GM12878 (cell line): ENCODE data around the gene LRRC27. TPM values are rescaled to one million over a fixed set of nuclear protein-coding genes. Genes with fewer than 3 reads are reported as not detected.

Experiments
- ATAC-seq: fragments of 200-7000 bp; cut with Tn5 transposase; 3 replicates; pipeline ENCODE4 v1.9.1; 2020; ENCODE audit warnings: mild to moderate bottlenecking, moderate library complexity
- BruUV-seq: library from RNA; stranded (reverse); fragments of 400-500 nt; replicated peaks from 2 replicates; lab custom pipeline; 2021; lab: Mats Ljungman, UMichigan
- CTCF ChIA-PET: fragments of 300-600 bp; sonication (Branson Sonifier 250); formaldehyde crosslinking; extraction: SDS; loops from one replicate; lab custom pipeline; 2021; ENCODE audit warnings: inconsistent platforms; lab: Yijun Ruan, JAX
- POLR2A ChIA-PET: fragments of 350-600 bp; formaldehyde crosslinking; extraction: SDS; loops from one replicate; lab custom pipeline; 2021; ENCODE audit warnings: inconsistent platforms; lab: Charles Lee
- RAD21 ChIA-PET: fragments of 300-600 bp; sonication (Branson Sonifier 250); formaldehyde crosslinking; loops from one replicate; lab custom pipeline; 2023; ENCODE audit warnings: antibody characterized with exemption; ENCODE audit not compliant: unreplicated experiment; lab: Charles Lee
- SMC1A ChIA-PET: fragments of 300-600 bp; sonication (Branson Sonifier 250); formaldehyde crosslinking; loops from one replicate; lab custom pipeline; 2023; ENCODE audit not compliant: unreplicated experiment, uncharacterized antibody; lab: Charles Lee
- DNase-seq: peaks from one replicate; pipeline ENCODE4 v3.0.0-alpha.2; 2011; ENCODE audit warnings: low read depth, low spot score
- FAIRE-seq: peaks from 3 replicates; lab custom pipeline; 2011; peaks lifted over from hg19 to GRCh38; lab: Jason Lieb, UNC
- H2AFZ ChIP-seq: 2 replicates; pipeline ENCODE4 v1.6.0; 2011; ENCODE audit warnings: low read depth, low read length, control low read depth; ENCODE audit not compliant: control insufficient read depth
- H3K27ac ChIP-seq: 2 replicates; pipeline ENCODE4 v1.5.1; 2011; ENCODE audit warnings: control low read depth; ENCODE audit not compliant: control insufficient read depth, insufficient read depth
- H3K27me3 ChIP-seq, 2 experiments: replicated peaks in 1 of 2; 2 replicates each; pipeline versions ENCODE4 v1.6.0 to v1.6.1; 2011; ENCODE audit warnings: low read length in 1 of 2; ENCODE audit not compliant: control insufficient read depth in 2 of 2, insufficient read depth in 2 of 2
- H3K36me3 ChIP-seq, 2 experiments: 2 replicates each; pipeline ENCODE4 v1.5.1; 2011; ENCODE audit warnings: low read length in 1 of 2; ENCODE audit not compliant: control insufficient read depth in 2 of 2, insufficient read depth in 2 of 2
- H3K4me1 ChIP-seq: 2 replicates; pipeline ENCODE4 v1.6.1; 2011; ENCODE audit warnings: mild to moderate bottlenecking, low read length, moderate library complexity, mixed read lengths; ENCODE audit not compliant: control insufficient read depth, insufficient read depth
- H3K4me2 ChIP-seq: 2 replicates; pipeline ENCODE4 v1.6.0; 2011; ENCODE audit warnings: control low read depth; ENCODE audit not compliant: control insufficient read depth, insufficient read depth
- H3K4me3 ChIP-seq: fragments of 200-600 bp; sonication (generic); 2 replicates; pipeline ENCODE4 v1.5.1; 2016
- H3K79me2 ChIP-seq: 2 replicates; pipeline ENCODE4 v1.6.0; 2011; ENCODE audit warnings: low read length; ENCODE audit not compliant: control insufficient read depth, insufficient read depth
- H3K9ac ChIP-seq: 2 replicates; pipeline ENCODE4 v1.8.0; 2011; ENCODE audit warnings: low read length, control low read depth, mixed read lengths; ENCODE audit not compliant: control insufficient read depth, insufficient read depth
- H3K9me3 ChIP-seq: replicated peaks from 3 replicates; pipeline ENCODE4 v1.5.1; 2011; ENCODE audit warnings: mild to moderate bottlenecking, low read length; ENCODE audit not compliant: control insufficient read depth, insufficient read depth
- H4K20me1 ChIP-seq: 2 replicates; pipeline ENCODE4 v1.6.0; 2011; ENCODE audit not compliant: control insufficient read depth, insufficient read depth
- CBX3 ChIP-seq: fragments of 200-600 bp; sonication (generic); IDR thresholded peaks from 2 replicates; pipeline ENCODE4 v1.6.1; 2016; ENCODE audit warnings: low read depth, borderline replicate concordance
- CBX5 ChIP-seq: sonication (generic); IDR thresholded peaks from 2 replicates; pipeline ENCODE4 v1.6.1; 2016; ENCODE audit warnings: low read depth, moderate library complexity, mild to moderate bottlenecking, inconsistent platforms
- CHD4 ChIP-seq: fragments of 200-600 bp; sonication (generic); IDR thresholded peaks from 2 replicates; pipeline ENCODE4 v1.6.1; 2016; ENCODE audit warnings: mild to moderate bottlenecking
- CUX1 ChIP-seq: IDR thresholded peaks from 2 replicates; pipeline ENCODE4 v1.6.1; 2012; ENCODE audit warnings: improper control_type of control experiment, low read depth, low read length; ENCODE audit not compliant: insufficient replicate concordance
- EZH2 ChIP-seq: IDR thresholded peaks from 2 replicates; pipeline ENCODE4 v1.6.1; 2012; ENCODE audit warnings: low read depth, mild to moderate bottlenecking, control low read depth, inconsistent platforms, low read length, borderline replicate concordance; ENCODE audit not compliant: control insufficient read depth
- GATAD2B ChIP-seq: fragments of 450-650 bp; conservative IDR thresholded peaks from 2 replicates; pipeline ENCODE4 v1.6.1; 2017; ENCODE audit warnings: low read depth, mild to moderate bottlenecking, moderate library complexity
- HDAC2 ChIP-seq: fragments of 200-600 bp; sonication (generic); IDR thresholded peaks from 2 replicates; pipeline ENCODE4 v1.6.1; 2017
- KDM1A ChIP-seq: fragments of 200-600 bp; sonication (generic); IDR thresholded peaks from 2 replicates; pipeline ENCODE4 v1.6.1; 2016; ENCODE audit warnings: borderline replicate concordance
- MEF2B ChIP-seq: fragments of 450-650 bp; IDR thresholded peaks from 2 replicates; pipeline ENCODE4 v1.6.1; 2018; ENCODE audit warnings: mild to moderate bottlenecking, moderate library complexity; ENCODE audit not compliant: partially characterized antibody, poor library complexity, severe bottlenecking
- MXI1 ChIP-seq: fragments of 150-350 bp; IDR thresholded peaks from 2 replicates; pipeline ENCODE4 v1.6.1; 2011; ENCODE audit warnings: low read depth, mild to moderate bottlenecking, inconsistent platforms, low read length, improper control_type of control experiment
- POLR2AphosphoS5 ChIP-seq: IDR thresholded peaks from 2 replicates; pipeline ENCODE4 v1.6.1; 2011; ENCODE audit warnings: mild to moderate bottlenecking, low read length, inconsistent platforms
- RFX5 ChIP-seq: IDR thresholded peaks from 2 replicates; pipeline ENCODE4 v1.6.1; 2011; ENCODE audit warnings: low read depth, low read length, improper control_type of control experiment
- SREBF2 ChIP-seq: IDR thresholded peaks from 2 replicates; pipeline ENCODE4 v1.6.1; 2012; ENCODE audit warnings: mild to moderate bottlenecking, low read length
- ZBTB33 ChIP-seq: fragments of 450-650 bp; IDR thresholded peaks from 2 replicates; pipeline ENCODE4 v1.6.1; 2017; ENCODE audit warnings: mild to moderate bottlenecking
- ZNF622 ChIP-seq: fragments of 450-650 bp; IDR thresholded peaks from 2 replicates; pipeline ENCODE4 v1.6.1; 2017; ENCODE audit warnings: mild to moderate bottlenecking, inconsistent platforms
- ZZZ3 ChIP-seq: IDR thresholded peaks from 2 replicates; pipeline ENCODE4 v1.6.1; 2011; ENCODE audit warnings: low read depth; ENCODE audit not compliant: control insufficient read depth, insufficient read length
- WGBS: methylation state at CpG from one replicate; pipeline ENCODE4 v1.1.6; 2016; ENCODE audit warnings: low lambda C conversion rate; ENCODE audit not compliant: insufficient replicate concordance, insufficient coverage; ENCODE audit errors: missing lambda C conversion rate; 5-methylcytosine and 5-hydroxymethylcytosine counted together
- in situ Hi-C: fragments of 300-500 bp; cut with MboI; formaldehyde crosslinking; loops from 9 replicates; pipeline ENCODE4 v1.14.3; 2018; ENCODE audit warnings: mixed read lengths
- intact Hi-C: fragments of 100-400 bp; cut with micrococcal nuclease; formaldehyde crosslinking; loops from one replicate; pipeline ENCODE4 v1.14.2; 2022; ENCODE audit not compliant: unreplicated experiment
- polyA plus RNA-seq, 11 experiments: library from polyadenylated mRNA; depleted of rRNA in 4 of 11; unstranded in 6 of 11; stranded (reverse) in 5 of 11; fragments of >200 nt; fragmentation: Nextera tagmentation in 4 of 11; fragmentation: Illumina TruSeq in 1 of 11; extraction: Ambion mirVana in 4 of 11; extraction: Trizol in 1 of 11; gene quantifications; 1 replicate in 1 of 11; 2 replicates in 10 of 11; pipeline versions ENCODE4 v1.2.1 to v1.2.3, GENCODE V29; 2011 to 2016; ENCODE audit warnings: inconsistent platforms in 2 of 11, missing spikeins in 2 of 11, low read depth in 1 of 11
- total RNA-seq, 4 experiments: library from RNA; depleted of rRNA in 3 of 4; stranded (reverse); fragments of >200 nt in 3 of 4; fragmentation: Illumina TruSeq in 1 of 4; extraction: Trizol in 1 of 4; gene quantifications; 2 replicates each; pipeline versions ENCODE4 v1.2.1 to v1.2.3, GENCODE V29; 2013 to 2021

Gene LRRC27
- total and polyA plus RNA-seq, 10 of the 15 experiments (the other 5 are each of a cell fraction or from before 2014, with no cell fraction given) = 0.48 to 6.9 (median 4.7) TPM

GRCh38 chr10:132410779-132411532 is 79.0 kb downstream of the LRRC27 start (continued):
- no peak for TF ChIP-seq ZBTB33
- TF ChIP-seq, all 136 proteins: peak for 0

GRCh38 chr10:132411561-132412253 is 79.7 kb downstream of the LRRC27 start:
- no peak overlapping the region for H3K4me2 ChIP-seq
- no peaks in the 10 kb centered on the region for H3K79me2 ChIP-seq
- in situ Hi-C loops = no loop called here
- no peak for DNase-seq
- intact Hi-C loops = no loop called here
- H4K20me1 ChIP-seq = no peaks in the 10 kb centered on the region
- no peaks in the 10 kb centered on the region for H3K9me3 ChIP-seq
- H2AFZ ChIP-seq = no peak overlapping the region
- ATAC-seq = no peak
- H3K27ac ChIP-seq = no peak overlapping the region
- ChIA-PET CTCF (no interaction called here), POLR2A (no interaction called here), SMC1A (no interaction called here), RAD21 (no interaction called here)
- WGBS = 39% methylated on average over 23 of the region's 23 CpGs
- no peaks in the 10 kb centered on the region for H3K36me3 ChIP-seq
- no peak for FAIRE-seq
- no peaks in the 10 kb centered on the region for H3K27me3 ChIP-seq
- no peak overlapping the region for H3K4me3 ChIP-seq
- BruUV-seq = no TSS peak
- no peaks in the 10 kb centered on the region for H3K4me1 ChIP-seq
- H3K9ac ChIP-seq = no peak overlapping the region
- TF ChIP-seq CBX5 (no peak), POLR2AphosphoS5 (no peak), KDM1A (no peak), HDAC2 (no peak), EZH2 (no peak), RFX5 (no peak), GATAD2B (no peak), CHD4 (no peak), CUX1 (no peak), CBX3 (no peak), MXI1 (no peak), SREBF2 (no peak), ZZZ3 (no peak), MEF2B (no peak), ZNF622 (no peak)
